ENCODE measurements around the gene CIB4. TPM values are rescaled to one million over a fixed set of nuclear protein-coding genes. Genes with fewer than 3 reads are reported as not detected.

The CIB4 gene
- total RNA-seq, 2 donors from 2014 or later = not detected

DNA sequence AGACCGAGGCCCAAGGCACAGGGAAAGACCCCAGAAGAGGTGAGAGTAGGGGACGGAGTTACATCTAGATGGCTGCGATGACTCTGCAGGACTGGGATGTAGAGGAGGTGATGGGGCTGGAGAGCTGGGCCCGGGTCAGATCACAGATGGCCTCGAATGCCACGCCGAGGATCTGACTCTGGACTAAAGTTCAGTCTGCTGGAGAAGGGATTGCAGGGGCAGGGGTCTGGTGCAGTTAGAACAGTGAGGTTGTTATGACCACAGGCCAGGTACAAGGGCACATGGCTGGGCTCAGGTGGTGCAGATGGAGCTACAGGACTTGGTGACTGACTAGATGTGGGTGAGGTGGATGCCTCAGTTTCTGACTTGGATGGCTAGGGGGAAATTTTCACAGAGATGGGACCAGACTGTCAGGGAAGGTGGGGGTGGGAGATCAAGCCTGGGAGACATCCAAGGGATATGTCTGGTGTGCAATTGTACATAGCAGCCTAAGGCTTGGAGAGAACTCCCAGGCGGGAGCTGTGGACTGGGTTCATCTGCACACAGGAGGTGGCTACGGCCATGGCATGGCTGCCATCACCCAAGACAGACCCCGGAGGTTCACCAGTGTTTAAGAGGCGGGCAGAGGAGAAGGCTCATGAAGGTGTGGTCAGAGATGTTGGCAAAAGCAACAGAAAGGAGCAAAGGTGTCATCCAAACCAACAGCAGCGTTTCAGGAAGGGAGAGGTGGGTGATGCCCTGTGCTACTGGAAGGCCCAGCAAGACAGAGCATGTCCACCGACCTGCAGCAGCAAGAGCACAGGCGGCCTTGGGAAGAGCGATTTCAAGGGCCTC, 66.9 kb downstream of the CIB4 start:
- TF ChIP-seq POLR2A (IDR thresholded peaks at IDR 0.05) = no peak
- TF ChIP-seq, protein P1, sequence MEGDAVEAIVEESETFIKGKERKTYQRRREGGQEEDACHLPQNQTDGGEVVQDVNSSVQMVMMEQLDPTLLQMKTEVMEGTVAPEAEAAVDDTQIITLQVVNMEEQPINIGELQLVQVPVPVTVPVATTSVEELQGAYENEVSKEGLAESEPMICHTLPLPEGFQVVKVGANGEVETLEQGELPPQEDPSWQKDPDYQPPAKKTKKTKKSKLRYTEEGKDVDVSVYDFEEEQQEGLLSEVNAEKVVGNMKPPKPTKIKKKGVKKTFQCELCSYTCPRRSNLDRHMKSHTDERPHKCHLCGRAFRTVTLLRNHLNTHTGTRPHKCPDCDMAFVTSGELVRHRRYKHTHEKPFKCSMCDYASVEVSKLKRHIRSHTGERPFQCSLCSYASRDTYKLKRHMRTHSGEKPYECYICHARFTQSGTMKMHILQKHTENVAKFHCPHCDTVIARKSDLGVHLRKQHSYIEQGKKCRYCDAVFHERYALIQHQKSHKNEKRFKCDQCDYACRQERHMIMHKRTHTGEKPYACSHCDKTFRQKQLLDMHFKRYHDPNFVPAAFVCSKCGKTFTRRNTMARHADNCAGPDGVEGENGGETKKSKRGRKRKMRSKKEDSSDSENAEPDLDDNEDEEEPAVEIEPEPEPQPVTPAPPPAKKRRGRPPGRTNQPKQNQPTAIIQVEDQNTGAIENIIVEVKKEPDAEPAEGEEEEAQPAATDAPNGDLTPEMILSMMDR (IDR thresholded peaks at IDR 0.05) = no peak
- DNase-seq = no peak
- no peaks in the 10 kb centered on the region for H3K27me3 ChIP-seq
- intact Hi-C loops (cut with DNase I) = no loop called here
- H3K4me3 ChIP-seq = no peak overlapping the region
- H3K9me3 ChIP-seq = no peaks in the 10 kb centered on the region
- 84 to 90% methylated on average over 15 of the region's 15 CpGs for WGBS, 2 donors
- no peak overlapping the region for H3K27ac ChIP-seq
- H3K4me1 ChIP-seq = no peaks in the 10 kb centered on the region
- no peak for ATAC-seq
- H3K36me3 ChIP-seq (replicated peaks in 1 of 2; ENCODE audit: insufficient read depth in 1 of 2, low read depth in 2 of 2) = no peaks in the 10 kb centered on the region

DNA sequence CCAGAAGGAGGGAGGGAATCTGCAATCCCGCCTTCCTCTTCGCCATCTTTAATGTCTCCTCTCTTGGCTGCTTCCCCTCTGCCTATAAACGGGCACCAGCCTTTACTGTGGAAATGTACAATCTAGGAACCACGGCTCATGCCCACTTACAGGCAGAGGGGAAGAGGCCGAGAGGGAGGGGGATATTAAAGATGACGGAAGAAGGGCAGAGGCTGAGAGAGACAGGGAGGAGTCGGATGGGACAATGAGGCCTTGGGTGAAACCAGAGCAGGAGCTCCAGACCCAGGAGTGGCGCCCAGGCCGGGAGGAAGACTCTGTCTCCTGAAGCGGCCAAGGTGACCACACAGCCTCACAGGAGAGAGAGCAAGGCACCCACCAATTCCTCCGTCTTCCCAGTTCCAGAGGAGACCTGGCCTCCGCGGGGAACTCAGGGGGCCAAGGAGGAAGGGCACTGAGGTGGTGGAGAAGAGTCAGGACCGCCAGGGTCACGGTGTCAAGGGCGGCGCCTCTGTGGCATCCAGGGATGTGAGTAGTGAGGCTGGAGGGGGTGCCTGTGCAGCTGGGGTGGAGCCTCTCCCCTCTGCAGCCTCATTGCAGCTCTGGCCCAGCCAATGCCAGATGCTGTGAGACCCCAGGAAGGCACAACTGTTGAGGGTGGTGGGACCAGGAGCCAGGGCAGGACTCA, 67.8 kb downstream of the CIB4 start:
- DNase-seq (no peak), ATAC-seq (no peak)
- intact Hi-C loops (cut with DNase I) = no loop called here
- H3K36me3 ChIP-seq (replicated peaks in 1 of 2; ENCODE audit: insufficient read depth in 1 of 2, low read depth in 2 of 2) = no peaks in the 10 kb centered on the region
- H3K4me1 ChIP-seq = no peaks in the 10 kb centered on the region
- H3K27me3 ChIP-seq = no peaks in the 10 kb centered on the region
- TF ChIP-seq, protein P1 (IDR thresholded peaks at IDR 0.05) = no peak
- no peak for TF ChIP-seq POLR2A (IDR thresholded peaks at IDR 0.05)
- WGBS, 2 donors = 83 to 88% methylated on average over 17 of the region's 17 CpGs
- no peak overlapping the region for H3K4me3 ChIP-seq
- H3K27ac ChIP-seq = no peak overlapping the region
- no peaks in the 10 kb centered on the region for H3K9me3 ChIP-seq

DNA sequence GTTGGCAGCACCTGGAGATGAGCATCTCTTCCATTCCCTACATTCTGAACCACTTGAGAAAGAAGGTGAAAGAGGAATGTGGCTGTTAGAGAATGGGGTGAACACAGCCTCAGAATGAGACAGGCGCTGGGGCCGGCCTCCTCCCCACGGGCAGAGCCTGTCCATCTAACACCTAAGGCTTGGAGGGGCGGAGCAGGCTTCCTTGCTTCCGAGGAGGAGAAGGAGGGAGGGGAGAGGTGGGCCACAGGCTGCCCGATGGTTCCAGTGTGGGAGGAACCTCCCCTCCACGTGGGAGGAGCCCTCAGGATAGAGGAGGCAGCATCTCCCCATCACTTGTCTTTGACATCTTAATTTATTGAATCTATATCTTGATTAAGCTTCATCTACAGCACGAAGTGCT, 68.6 kb downstream of the CIB4 start:
- no peaks in the 10 kb centered on the region for H3K36me3 ChIP-seq (replicated peaks in 1 of 2; ENCODE audit: insufficient read depth in 1 of 2, low read depth in 2 of 2)
- WGBS, 2 donors = 33 to 39% methylated on average over 8 of the region's 8 CpGs
- no peak overlapping the region for H3K27ac ChIP-seq
- no peaks in the 10 kb centered on the region for H3K4me1 ChIP-seq
- DNase-seq (no peak), ATAC-seq (no peak)
- TF ChIP-seq POLR2A (IDR thresholded peaks at IDR 0.05) = no peak
- TF ChIP-seq, protein P1 (IDR thresholded peaks at IDR 0.05) = no peak
- no peaks in the 10 kb centered on the region for H3K27me3 ChIP-seq
- intact Hi-C loops (cut with DNase I) = no loop called here
- H3K4me3 ChIP-seq = no peak overlapping the region
- H3K9me3 ChIP-seq = no peaks in the 10 kb centered on the region

DNA sequence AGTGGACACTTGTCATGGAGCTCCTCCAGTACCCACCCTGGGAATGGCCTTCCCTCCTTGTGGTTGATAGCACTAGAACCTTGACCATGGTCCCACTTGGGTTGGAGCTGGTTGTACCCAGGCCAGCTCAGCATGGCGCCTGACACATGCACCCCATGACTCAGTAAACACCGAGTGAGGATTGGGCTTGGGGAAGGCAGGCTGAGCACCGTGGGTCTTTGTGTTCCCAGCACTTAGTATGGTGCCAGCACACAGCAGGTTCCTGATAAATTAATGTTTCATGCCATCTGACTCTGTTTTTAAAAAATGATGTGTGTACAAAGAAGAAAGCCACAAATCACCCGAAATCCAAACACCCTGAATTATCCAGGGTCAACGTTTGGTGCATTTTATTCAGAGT, 69.8 kb downstream of the CIB4 start:
- no peak overlapping the region for H3K4me3 ChIP-seq
- 66 to 81% methylated on average over 4 to 5 of the region's 5 CpGs for WGBS, 2 donors
- H3K36me3 ChIP-seq (replicated peaks in 1 of 2; ENCODE audit: insufficient read depth in 1 of 2, low read depth in 2 of 2) = no peaks in the 10 kb centered on the region
- intact Hi-C loops (cut with DNase I) = no loop called here
- ATAC-seq (no peak), DNase-seq (no peak)
- H3K4me1 ChIP-seq = no peaks in the 10 kb centered on the region
- no peak overlapping the region for H3K27ac ChIP-seq
- no peaks in the 10 kb centered on the region for H3K27me3 ChIP-seq
- TF ChIP-seq, protein P1 (IDR thresholded peaks at IDR 0.05) = no peak
- TF ChIP-seq POLR2A (IDR thresholded peaks at IDR 0.05) = no peak
- no peaks in the 10 kb centered on the region for H3K9me3 ChIP-seq
